ENCODE results near the gene PIEZO2.

- no peak for TF ChIP-seq CTCF (IDR thresholded peaks at IDR 0.05)
- no peak for TF ChIP-seq ZFX (IDR thresholded peaks at IDR 0.05; ENCODE audit: borderline replicate concordance)
Observed at GRCh38 chr18:11150271-11150615, 874 bp upstream of the PIEZO2 start.
